Measurements from ENCODE around the gene PRAME.
A peak's percentile ranks its signal among the peaks of the same experiment; 100 is the strongest.
"Not testable (repeated sequence)": the region's sequence is repeated elsewhere in the genome, so short reads cannot be mapped to it uniquely, and the experiment has no call there.

PRAME gene

GRCh38 chr22:22558972-22559603 lies at the start of gene PRAME:
TSS of gene PRAME (minus strand) at chr22:22559265. CDS start at chr22:22556832, 2,433 bp downstream.
- DNase-seq: peak; percentile 42

DNA sequence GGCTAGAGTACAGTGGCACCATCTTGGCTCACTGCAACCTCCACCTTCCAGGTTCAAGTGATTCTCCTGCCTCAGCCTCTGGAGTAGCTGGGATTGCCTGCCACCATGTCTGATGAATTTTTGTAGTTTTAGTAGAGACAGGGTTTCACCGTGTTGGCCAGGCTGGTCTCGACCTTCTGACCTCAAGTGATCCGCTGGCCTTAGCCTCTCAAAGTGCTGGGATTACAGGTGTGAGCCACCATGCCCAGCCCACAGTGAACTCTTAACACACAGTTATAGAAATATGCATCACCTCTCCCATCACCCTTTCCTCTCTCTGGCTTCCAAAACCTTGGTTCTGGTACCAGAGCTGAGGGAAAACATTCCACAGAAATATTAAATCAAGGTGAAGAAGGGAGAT lies 49.0 kb upstream of the PRAME start:
- not testable (repeated sequence) for DNase-seq

- DNase-seq: no peak
These were observed 46.0 kb upstream of the PRAME start for GRCh38 chr22:22605074-22605404.

GRCh38 chr22:22604326-22605073 lies 45.4 kb upstream of the PRAME start:
- no peak for DNase-seq

- no peak for DNase-seq
These were observed 44.4 kb upstream of the PRAME start for GRCh38 chr22:22603470-22603947.

GRCh38 chr22:22600531-22601261 lies 41.6 kb upstream of the PRAME start:
- no peak for DNase-seq

DNA sequence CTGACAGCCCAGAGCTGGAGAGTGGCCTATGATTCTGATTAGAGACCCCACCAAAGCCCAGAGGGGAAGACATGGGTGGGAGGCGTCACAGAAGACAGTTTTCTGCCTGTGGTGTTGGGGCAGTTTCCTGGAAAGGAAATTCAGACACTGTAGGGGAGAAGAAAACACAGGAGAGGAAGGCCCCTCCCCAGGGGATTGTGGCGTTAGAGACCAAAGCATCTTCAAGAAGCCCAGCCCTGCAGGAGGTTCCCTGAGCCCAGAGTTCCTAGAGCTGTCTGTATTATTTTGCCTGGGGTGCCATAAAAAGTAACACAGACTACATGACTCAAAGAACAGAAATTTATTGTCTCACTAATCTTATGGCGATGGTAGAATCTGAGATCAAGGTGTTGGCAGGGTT lies 40.2 kb upstream of the PRAME start:
- no peak for DNase-seq

DNA sequence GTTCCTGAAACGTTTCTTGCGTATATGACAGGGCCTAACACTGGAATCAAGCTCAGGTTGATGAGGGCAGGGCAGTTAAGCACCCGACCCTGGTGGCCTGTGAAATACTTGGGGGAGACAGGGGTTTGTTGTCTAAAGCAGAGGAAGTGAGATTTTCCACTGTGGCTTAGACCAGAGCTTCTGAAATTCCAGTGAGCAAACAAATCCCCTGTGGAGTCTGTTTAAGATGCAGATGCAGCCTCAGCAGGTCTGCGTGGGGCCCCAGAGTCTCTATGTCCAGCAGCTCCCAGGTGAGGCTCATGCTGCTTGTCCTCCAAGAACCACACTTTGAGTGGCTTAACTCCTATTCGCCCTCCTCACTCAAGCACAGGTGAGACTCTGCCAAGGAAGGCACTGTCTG lies 39.1 kb upstream of the PRAME start:
- DNase-seq: no peak

DNA sequence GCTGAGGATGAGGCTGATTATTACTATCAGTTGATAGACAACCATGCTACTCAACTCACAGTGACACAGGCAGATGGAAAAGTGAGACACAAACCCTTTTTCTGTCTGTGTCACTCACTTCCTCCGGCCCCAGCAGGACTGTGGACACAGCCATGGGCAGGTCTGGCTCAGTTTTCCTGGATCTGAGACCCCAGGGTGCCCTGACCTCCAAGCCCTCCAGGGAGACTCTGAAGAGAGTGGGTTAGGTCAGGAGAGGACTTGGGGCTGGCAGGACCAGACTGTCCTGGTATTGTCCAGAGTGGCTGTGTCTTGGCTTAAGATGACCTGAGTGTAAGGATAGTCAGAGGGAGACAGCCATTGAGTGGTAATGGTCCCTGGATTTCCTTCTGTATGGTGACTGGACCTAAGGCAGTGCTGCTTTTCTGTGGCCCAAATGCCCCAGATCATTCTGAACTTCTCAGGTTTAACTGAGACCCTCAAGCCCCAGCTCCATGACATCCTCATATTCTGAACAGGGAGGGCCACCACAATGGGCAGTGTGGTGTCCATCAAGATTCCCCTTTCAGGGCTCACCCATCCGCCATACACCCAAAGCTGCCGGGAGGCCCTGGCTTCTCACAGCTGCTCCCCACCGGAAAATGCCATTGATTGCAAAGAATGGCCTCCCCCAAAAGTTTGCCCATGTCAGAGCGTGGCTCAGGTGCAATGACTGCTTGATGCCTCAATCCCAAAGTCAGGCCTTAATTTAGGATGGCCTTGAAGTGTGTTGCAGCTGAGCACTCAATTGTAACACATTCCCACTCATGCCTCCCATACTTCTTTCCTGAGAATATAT lies 36.2 kb upstream of the PRAME start:
- no peak for DNase-seq

DNA sequence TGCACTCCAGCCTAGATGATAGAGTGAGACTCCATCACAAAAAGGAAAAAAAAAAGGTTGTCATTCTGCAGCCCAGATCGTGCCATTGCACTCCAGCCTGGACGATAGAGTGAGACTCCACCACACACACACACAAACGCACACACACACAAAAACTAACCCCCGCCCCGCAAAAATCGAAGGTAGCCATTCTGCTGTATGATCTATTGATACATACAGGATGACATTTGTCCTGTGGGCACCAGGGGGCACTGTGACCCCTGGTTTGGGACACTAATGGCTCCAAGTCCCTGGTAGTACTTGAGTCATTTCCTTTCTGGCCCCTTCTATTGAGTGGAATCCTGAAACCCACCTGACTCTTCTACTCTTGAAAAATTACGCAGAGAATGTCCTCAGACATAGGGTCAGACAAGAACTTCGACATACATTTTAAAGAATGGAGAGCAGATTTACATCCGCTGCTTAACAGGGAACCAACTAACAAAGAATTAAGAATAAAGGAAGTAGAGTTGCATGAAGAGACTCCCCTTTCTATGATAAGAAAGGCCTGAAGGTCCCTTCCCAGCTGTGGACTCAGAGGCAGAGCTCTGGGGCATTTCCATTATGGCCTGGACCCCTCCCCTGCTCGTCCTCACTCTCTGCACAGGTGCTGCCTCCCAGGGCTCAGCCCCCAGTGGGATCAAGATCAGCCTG lies 35.0 kb upstream of the PRAME start:
- peak; percentile 51 for DNase-seq

GRCh38 chr22:22593250-22593649 lies 34.2 kb upstream of the PRAME start:
- no peak for DNase-seq

- DNase-seq: no peak
These were observed 32.6 kb upstream of the PRAME start for GRCh38 chr22:22591348-22592299.

GRCh38 chr22:22590136-22590891 lies 31.2 kb upstream of the PRAME start:
- DNase-seq: no peak

GRCh38 chr22:22588485-22589164 lies 29.6 kb upstream of the PRAME start:
- DNase-seq: no peak

DNA sequence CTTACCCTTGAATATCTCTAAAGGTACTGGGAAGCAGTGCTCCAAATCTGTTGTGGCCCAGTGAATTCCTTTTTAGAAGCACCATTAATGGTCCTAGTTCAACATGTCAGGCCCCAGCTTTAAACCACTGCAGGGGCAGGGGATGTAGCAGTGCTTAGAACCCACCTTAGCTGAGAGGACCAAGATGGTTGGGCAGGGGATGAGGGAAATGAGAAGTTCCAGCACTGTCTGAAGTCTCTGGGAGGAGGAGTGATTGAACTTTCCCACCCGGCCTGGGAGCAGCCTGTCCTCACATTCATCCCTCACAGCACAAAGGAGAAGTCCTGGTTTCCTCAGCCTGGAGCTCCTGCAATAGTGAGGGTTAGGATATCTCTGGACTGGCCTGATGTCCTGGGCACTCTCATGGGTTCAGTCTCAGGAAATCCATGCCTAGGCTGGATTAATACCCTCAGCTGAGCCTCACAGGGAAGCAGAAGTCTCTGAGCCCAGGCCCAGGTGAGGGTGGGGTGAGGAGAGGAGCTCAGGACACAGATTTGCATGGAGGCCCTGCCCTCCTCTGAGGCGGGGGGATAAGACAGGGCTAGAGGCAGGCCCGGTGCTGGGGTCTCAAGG lies 28.6 kb upstream of the PRAME start:
- no peak for DNase-seq

DNA sequence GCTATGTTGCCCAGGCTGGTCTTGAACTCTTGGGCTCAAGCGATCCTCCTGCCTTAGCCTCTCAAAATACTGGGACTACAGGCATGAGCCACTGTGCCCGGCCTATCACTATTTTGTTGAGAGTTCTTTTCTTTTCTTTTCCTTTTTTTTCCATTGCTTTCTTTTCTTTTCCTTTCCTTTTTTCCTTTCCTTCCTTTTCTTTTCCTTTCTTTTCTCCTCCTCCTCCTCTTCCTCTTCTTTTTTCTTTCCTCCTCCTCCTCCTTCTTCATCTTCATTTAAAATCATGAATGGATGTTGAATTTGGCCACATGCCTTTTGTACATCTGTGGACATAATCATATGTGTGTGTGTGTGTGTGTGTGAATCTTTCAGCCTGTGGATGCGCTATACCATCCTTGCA lies 25.7 kb upstream of the PRAME start:
- DNase-seq: no peak

DNA sequence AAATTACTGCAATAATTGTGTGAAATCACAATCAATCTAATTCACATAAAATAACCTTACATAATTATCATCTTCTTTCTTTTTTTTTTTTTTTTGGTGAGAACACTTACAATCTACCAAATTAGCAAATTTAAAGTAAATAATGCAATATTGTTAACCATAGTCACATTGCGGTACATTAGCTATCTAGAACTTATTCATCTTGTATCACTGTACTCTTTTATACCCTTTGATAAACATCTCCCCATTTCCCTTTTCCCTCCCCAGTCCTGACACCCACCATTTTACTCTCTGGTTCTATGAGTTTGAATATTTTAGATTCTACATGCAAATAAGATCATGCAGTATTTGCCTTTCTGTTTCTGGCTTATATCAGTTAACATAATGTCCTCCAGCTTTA lies 24.0 kb upstream of the PRAME start:
- DNase-seq: no peak

GRCh38 chr22:22581524-22581923 lies 22.5 kb upstream of the PRAME start:
- DNase-seq: not testable (repeated sequence)

- DNase-seq: no peak
These were observed 21.0 kb upstream of the PRAME start for GRCh38 chr22:22579869-22580604.

Measured in fibroblast of skin of right biceps (primary cell).